ENCODE data around the gene CSNK2A1. TPM values are rescaled to one million over a fixed set of nuclear protein-coding genes. Genes with fewer than 3 reads are reported as not detected.

The CSNK2A1 gene
- total and polyA plus RNA-seq, 4 donors = 17.0 to 60.3 (median 39.7) TPM

GRCh38 chr20:572727-573126, 29.1 kb upstream of the CSNK2A1 start:
- no peak overlapping the region for H3K9ac ChIP-seq (ENCODE audit: low read depth in 1 of 2, low read length in 2 of 2)
- no peak overlapping the region for H3K27ac ChIP-seq (ENCODE audit: low read depth in 1 of 2, low read length in 2 of 2)
- no peak for TF ChIP-seq RXRA (IDR thresholded peaks at IDR 0.05)
- TF ChIP-seq GABPA (IDR thresholded peaks at IDR 0.05 in 1 of 2, conservative IDR thresholded peaks at IDR 0.05 in 1 of 2) = no peak
- no peak for TF ChIP-seq HNF4G (IDR thresholded peaks at IDR 0.05)
- TF ChIP-seq RAD21 (IDR thresholded peaks at IDR 0.05) = no peak
- no peak for TF ChIP-seq REST (IDR thresholded peaks at IDR 0.05)
- no peak for TF ChIP-seq FOXA2 (IDR thresholded peaks at IDR 0.05)
- TF ChIP-seq ZBTB33 (IDR thresholded peaks at IDR 0.05) = no peak
- no peak for TF ChIP-seq EGR1 (IDR thresholded peaks at IDR 0.05; ENCODE audit: low read depth in 2 of 2)
- no peak for TF ChIP-seq TAF1 (conservative IDR thresholded peaks at IDR 0.05)
- TF ChIP-seq NR2F2 (IDR thresholded peaks at IDR 0.05) = no peak
- TF ChIP-seq ATF3 (IDR thresholded peaks at IDR 0.05) = no peak
- no peak for TF ChIP-seq SP1 (IDR thresholded peaks at IDR 0.05)
- DNase-seq (ENCODE audit: low spot score) = no peak
- H3K27me3 ChIP-seq (ENCODE audit: control insufficient read depth in 4 of 4, insufficient read depth in 4 of 4, low read length in 3 of 4) = peaks cover 0 to 10% (median 3%) of the 10 kb centered on the region in 4 donors
- WGBS = 46% methylated on average over 7 of the region's 7 CpGs
- H3K36me3 ChIP-seq (ENCODE audit: control insufficient read depth in 4 of 4, insufficient read depth in 3 of 4, low read depth in 1 of 4, low read length in 3 of 4) = no peaks in the 10 kb centered on the region
- H3K4me1 ChIP-seq (ENCODE audit: control insufficient read depth in 4 of 4, insufficient read depth in 4 of 4, low read length in 3 of 4) = no peaks in the 10 kb centered on the region
- H3K9me3 ChIP-seq (ENCODE audit: control insufficient read depth in 4 of 4, low read length in 3 of 4) = no peaks in the 10 kb centered on the region
- no peak overlapping the region for H3K4me3 ChIP-seq (ENCODE audit: low read depth in 1 of 3, low read length in 3 of 3)

GRCh38 chr20:571754-572441, 28.3 kb upstream of the CSNK2A1 start:
- TF ChIP-seq FOXA2 (IDR thresholded peaks at IDR 0.05) (no peak), HNF4A (conservative IDR thresholded peaks at IDR 0.05) (no peak), HNF4G (IDR thresholded peaks at IDR 0.05) (no peak), RXRA (IDR thresholded peaks at IDR 0.05) (no peak), ZBTB33 (IDR thresholded peaks at IDR 0.05) (no peak), YY1 (IDR thresholded peaks at IDR 0.05) (no peak), CTCF (IDR thresholded peaks at IDR 0.05; ENCODE audit: low read depth, low read length, missing input control) (no peak), RAD21 (IDR thresholded peaks at IDR 0.05) (no peak), MAX (IDR thresholded peaks at IDR 0.05) (no peak), NR2F2 (IDR thresholded peaks at IDR 0.05) (no peak), REST (IDR thresholded peaks at IDR 0.05) (no peak), ATF3 (IDR thresholded peaks at IDR 0.05) (no peak), GABPA (IDR thresholded peaks at IDR 0.05 in 1 of 2, conservative IDR thresholded peaks at IDR 0.05 in 1 of 2) (no peak), TAF1 (conservative IDR thresholded peaks at IDR 0.05) (no peak)
- no peak for DNase-seq (ENCODE audit: low spot score)
- Histone ChIP-seq H3K9ac (ENCODE audit: low read depth in 1 of 2, low read length in 2 of 2) (no peak overlapping the region), H3K36me3 (ENCODE audit: control insufficient read depth in 4 of 4, insufficient read depth in 3 of 4, low read depth in 1 of 4, low read length in 3 of 4) (no peaks in the 10 kb centered on the region), H3K9me3 (ENCODE audit: control insufficient read depth in 4 of 4, low read length in 3 of 4) (no peaks in the 10 kb centered on the region), H3K4me1 (ENCODE audit: control insufficient read depth in 4 of 4, insufficient read depth in 4 of 4, low read length in 3 of 4) (no peaks in the 10 kb centered on the region), H3K4me3 (ENCODE audit: low read depth in 1 of 3, low read length in 3 of 3) (no peak overlapping the region), H3K27ac (ENCODE audit: low read depth in 1 of 2, low read length in 2 of 2) (no peak overlapping the region), H3K27me3 (ENCODE audit: control insufficient read depth in 4 of 4, insufficient read depth in 4 of 4, low read length in 3 of 4) (peaks cover 0 to 10% (median 3%) of the 10 kb centered on the region in 4 donors)
- 21% methylated on average over 24 of the region's 24 CpGs for WGBS
